Sigmoid colon (tissue), 4 donors: ENCODE measurements around the gene EIF1.

ENCODE experiments used
- CTCF ChIP-seq, 4 experiments: fragments of 450-650 bp in 3 of 4; fragments of 200-600 bp in 1 of 4; IDR thresholded peaks; one replicate each; pipeline ENCODE4 v1.5.1; 2016 to 2019; ENCODE audit warnings: antibody characterized with exemption in 4 of 4, mild to moderate bottlenecking in 3 of 4, moderate library complexity in 2 of 4
- EP300 ChIP-seq, 4 donors: sonication (generic); formaldehyde crosslinking; IDR thresholded peaks; one replicate each; pipeline ENCODE4 v1.6.1; 2017; ENCODE audit warnings: antibody characterized with exemption in 4 of 4
- POLR2AphosphoS5 ChIP-seq, 4 donors: sonication (generic); formaldehyde crosslinking; IDR thresholded peaks; one replicate each; pipeline ENCODE4 v1.6.1; 2017; ENCODE audit warnings: antibody characterized with exemption in 4 of 4

GRCh38 chr17:41686281-41686680 is 2.4 kb upstream of the EIF1 start:
- TF ChIP-seq CTCF (IDR thresholded peaks at IDR 0.05) (no peak), POLR2AphosphoS5 (IDR thresholded peaks at IDR 0.05) (no peak), EP300 (IDR thresholded peaks at IDR 0.05) (no peak)
